Islet precursor cell (in vitro differentiated cells): ENCODE data around the gene CEP290.
"Not testable (repeated sequence)": the region's sequence is repeated elsewhere in the genome, so short reads cannot be mapped to it uniquely, and the experiment has no call there.

Experiments
- DNase-seq: peaks from one replicate; pipeline ENCODE4 v3.0.0-alpha.2; 2018

Gene CEP290

GRCh38 chr12:88139711-88140110 is 2.2 kb downstream of the CEP290 start:
- not testable (repeated sequence) for DNase-seq

- not testable (repeated sequence) for DNase-seq
Measured at GRCh38 chr12:88133181-88133580, 8.7 kb downstream of the CEP290 start.

- no peak for DNase-seq
Measured at GRCh38 chr12:88132392-88132791, 9.5 kb downstream of the CEP290 start.

GRCh38 chr12:88127855-88128254 is 14.0 kb downstream of the CEP290 start:
- DNase-seq, result no peak

GRCh38 chr12:88127099-88127498 is 14.8 kb downstream of the CEP290 start:
- DNase-seq, result no peak

GRCh38 chr12:88122666-88123065 is 19.2 kb downstream of the CEP290 start:
- DNase-seq, result no peak

- DNase-seq, result no peak
Measured at GRCh38 chr12:88113871-88114270, 28.0 kb downstream of the CEP290 start.

- DNase-seq, result no peak
Measured at GRCh38 chr12:88111074-88111652, 30.7 kb downstream of the CEP290 start.

GRCh38 chr12:88108021-88108420 is 33.9 kb downstream of the CEP290 start:
- DNase-seq, result no peak

- no peak for DNase-seq
Measured at GRCh38 chr12:88093573-88093972, 48.3 kb downstream of the CEP290 start.

- no peak for DNase-seq
Measured at GRCh38 chr12:88092771-88093170, 49.1 kb downstream of the CEP290 start.

- DNase-seq, result no peak
Measured at GRCh38 chr12:88084210-88084609, 57.7 kb downstream of the CEP290 start.

GRCh38 chr12:88083634-88084033 is 58.3 kb downstream of the CEP290 start:
- no peak for DNase-seq

- DNase-seq, result no peak
Measured at GRCh38 chr12:88081247-88081646, 60.6 kb downstream of the CEP290 start.

GRCh38 chr12:88067301-88067700 is 74.6 kb downstream of the CEP290 start:
- no peak for DNase-seq

- DNase-seq, result no peak
Measured at GRCh38 chr12:88063375-88063774, 78.5 kb downstream of the CEP290 start.

GRCh38 chr12:88062474-88062873 is 79.4 kb downstream of the CEP290 start:
- DNase-seq, result no peak

- DNase-seq, result no peak
Measured at GRCh38 chr12:88058719-88059077, 83.2 kb downstream of the CEP290 start.

GRCh38 chr12:88057994-88058718 is 83.7 kb downstream of the CEP290 start:
- DNase-seq, result no peak

GRCh38 chr12:88056571-88056970 is 85.3 kb downstream of the CEP290 start:
- DNase-seq, result no peak

GRCh38 chr12:88052686-88053085 is 89.2 kb downstream of the CEP290 start:
- DNase-seq, result peak; percentile 76

GRCh38 chr12:88044035-88044434 is 97.9 kb downstream of the CEP290 start:
- no peak for DNase-seq

GRCh38 chr12:88037770-88038169 is 104.1 kb downstream of the CEP290 start:
- DNase-seq, result no peak

GRCh38 chr12:88036353-88036965 is 105.4 kb downstream of the CEP290 start:
- DNase-seq, result no peak

- DNase-seq, result no peak
Measured at GRCh38 chr12:88035907-88036289, 106.0 kb downstream of the CEP290 start.
